Measurements from ENCODE around the gene RPL9. TPM values are rescaled to one million over a fixed set of nuclear protein-coding genes. Genes with fewer than 3 reads are reported as not detected.

RPL9 gene
- total and polyA plus RNA-seq, 2 of the 8 experiments (the other 6 are each of a cell fraction or from before 2014, with no cell fraction given): 1,161 to 1,184 TPM

GRCh38 chr4:39435659-39436563 is 22.8 kb downstream of the RPL9 start:
- H3K27ac ChIP-seq (ENCODE audit: low read depth, low read length): no peak overlapping the region
- peak overlapping the region; percentile 75 for H2AFZ ChIP-seq (ENCODE audit: low read length)
- no peak for DNase-seq (ENCODE audit: low read depth in 1 of 2, low spot score in 2 of 2)
- peaks cover 0 to 1% of the 10 kb centered on the region in 2 experiments for H4K20me1 ChIP-seq (replicated peaks in 1 of 2; ENCODE audit: control insufficient read depth in 1 of 2, insufficient read depth in 2 of 2, low read length in 2 of 2)
- H4K8ac ChIP-seq (ENCODE audit: extremely low read depth, insufficient read depth, low read length): no peak overlapping the region
- no peaks in the 10 kb centered on the region for H3K27me3 ChIP-seq (replicated peaks in 1 of 4; ENCODE audit: control insufficient read depth in 3 of 4, extremely low read depth in 1 of 4, insufficient read depth in 3 of 4, low read length in 3 of 4)
- TF ChIP-seq POU5F1 (IDR thresholded peaks at IDR 0.05; ENCODE audit: low read depth, low read length): no peak
- peak in 2 of 3 experiments; percentile 52 to 64; a peak in 3 of 4 replicates for TF ChIP-seq CTCF (IDR thresholded peaks at IDR 0.05; ENCODE audit: control extremely low read depth in 1 of 3, insufficient read depth in 1 of 3, low read depth in 1 of 3, low read length in 3 of 3)
- TF ChIP-seq SP1 (IDR thresholded peaks at IDR 0.05; ENCODE audit: low read depth, low read length): no peak
- peak; percentile 66 to 78 for TF ChIP-seq RAD21 (IDR thresholded peaks at IDR 0.05 in 1 of 2, conservative IDR thresholded peaks at IDR 0.05 in 1 of 2; ENCODE audit: low read depth in 2 of 2, low read length in 2 of 2)
- no peak for TF ChIP-seq MAFK (IDR thresholded peaks at IDR 0.05; ENCODE audit: low read depth, low read length)
- FAIRE-seq: peak; percentile 66
- no peak overlapping the region for H2BK120ac ChIP-seq (replicated peaks; ENCODE audit: low read depth, low read length)
- H3K79me2 ChIP-seq (ENCODE audit: control insufficient read depth in 1 of 2, insufficient read depth in 2 of 2, low read length in 2 of 2): no peaks in the 10 kb centered on the region
- H3K9me3 ChIP-seq (ENCODE audit: insufficient read depth in 2 of 2, low read depth in 1 of 2, low read length in 1 of 2): no peaks in the 10 kb centered on the region
- no peak overlapping the region for H3K23ac ChIP-seq (ENCODE audit: insufficient read length)
- H3K36me3 ChIP-seq (ENCODE audit: control insufficient read depth in 2 of 4, insufficient read depth in 4 of 4, low read length in 3 of 4): no peaks in the 10 kb centered on the region
- H2BK5ac ChIP-seq (ENCODE audit: low read depth, low read length): no peak overlapping the region
- no peak overlapping the region for H3K4me2 ChIP-seq (ENCODE audit: insufficient read depth in 1 of 2, low read depth in 2 of 2, low read length in 2 of 2)
- ChIA-PET POLR2A (ENCODE audit: partially characterized antibody) (interaction anchor here (1.0 to 2.3 kb wide), 5 partner anchors 11 to 88 kb away, joined by 3 to 9 read pairs (median 8); no protein-coding TSS in a partner anchor), CTCF (ENCODE audit: partially characterized antibody) (interaction anchor here (0.6 to 2.5 kb wide), 16 partner anchors 8 to 677 kb away, joined by 3 to 14 read pairs (median 4); partner anchors contain the start of gene KLB)
- no peak overlapping the region for H3K14ac ChIP-seq (ENCODE audit: insufficient read length)
- no peak overlapping the region for H2BK12ac ChIP-seq (ENCODE audit: low read depth, low read length)
- no peak overlapping the region for H4K5ac ChIP-seq (ENCODE audit: insufficient read length, low read depth, low read length)
- H2BK15ac ChIP-seq (ENCODE audit: low read length): no peak overlapping the region
- no peak overlapping the region for H4K91ac ChIP-seq (replicated peaks; ENCODE audit: insufficient read length, low read length)
- no peak overlapping the region for H2AK5ac ChIP-seq (ENCODE audit: low read depth, low read length)
- no peaks in the 10 kb centered on the region for H3K4me1 ChIP-seq (replicated peaks in 1 of 4; ENCODE audit: control insufficient read depth in 3 of 4, insufficient read depth in 4 of 4, low read length in 3 of 4)
- no peaks in the 10 kb centered on the region for H3K79me1 ChIP-seq (ENCODE audit: low read depth, low read length)
- no peak overlapping the region for H3K4ac ChIP-seq (replicated peaks; ENCODE audit: insufficient read length, low read depth, low read length)
- no peak overlapping the region for H3K4me3 ChIP-seq (ENCODE audit: extremely low read depth in 1 of 4, insufficient read depth in 2 of 4, low read depth in 3 of 4, low read length in 4 of 4)
- H2BK20ac ChIP-seq (ENCODE audit: low read length): no peak overlapping the region
- 75% methylated on average over 7 of the region's 7 CpGs; no CpG with 5 or more reads in 1 of the 2 experiments for WGBS, 2 experiments (ENCODE audit: extremely low coverage in 1 of 2, insufficient coverage in 1 of 2, insufficient read length in 1 of 2, insufficient replicate concordance in 2 of 2, low coverage in 1 of 2, low lambda C conversion rate in 2 of 2, missing lambda C conversion rate in 1 of 2)
- no peak overlapping the region for H3K56ac ChIP-seq (replicated peaks; ENCODE audit: insufficient read length, low read depth, low read length)
- no peak overlapping the region for H3K9ac ChIP-seq (replicated peaks in 1 of 4; ENCODE audit: extremely low read depth in 1 of 4, low read depth in 3 of 4, low read length in 3 of 4)
- no peak overlapping the region for H3K18ac ChIP-seq (ENCODE audit: extremely low read depth, low read length)
- H3K23me2 ChIP-seq (ENCODE audit: low read depth, low read length): no peaks in the 10 kb centered on the region

All from H1 (cell line).